ENCODE data around the gene DLX3.

DLX3 gene

GRCh38 chr17:49984283-49984682, 10.7 kb downstream of the DLX3 start:
- H3K27me3 Mint-ChIP-seq (ENCODE audit: low read depth, poor library complexity) = peaks cover 72% of the 10 kb centered on the region
- H3K4me3 Mint-ChIP-seq = no peak overlapping the region
- DNase-seq = no peak

GRCh38 chr17:49980703-49981197, 14.3 kb downstream of the DLX3 start:
- Mint-ChIP-seq H3K36me3 (ENCODE audit: low read depth) (no peaks in the 10 kb centered on the region), H3K4me1 (peaks cover 70% of the 10 kb centered on the region), H3K27ac (peak overlapping the region; percentile 18), H3K27me3 (ENCODE audit: low read depth, poor library complexity) (peaks cover 73% of the 10 kb centered on the region), H3K4me3 (peak overlapping the region; percentile 10), H3K9me3 (no peaks in the 10 kb centered on the region)
- no peak for TF ChIP-seq CTCF (IDR thresholded peaks at IDR 0.05)
- DNase-seq = peak; percentile 60

More at GRCh38 chr17:49984283-49984682, 10.7 kb downstream of the DLX3 start:
- no peak for TF ChIP-seq CTCF (IDR thresholded peaks at IDR 0.05)
- H3K4me1 Mint-ChIP-seq = peaks cover 56% of the 10 kb centered on the region
- no peak overlapping the region for H3K27ac Mint-ChIP-seq
- H3K36me3 Mint-ChIP-seq (ENCODE audit: low read depth) = no peaks in the 10 kb centered on the region
- H3K9me3 Mint-ChIP-seq = no peaks in the 10 kb centered on the region

- DNase-seq = no peak
- Mint-ChIP-seq H3K36me3 (ENCODE audit: low read depth) (no peaks in the 10 kb centered on the region), H3K9me3 (no peaks in the 10 kb centered on the region), H3K4me1 (peaks cover 74% of the 10 kb centered on the region), H3K27ac (no peak overlapping the region), H3K4me3 (no peak overlapping the region), H3K27me3 (ENCODE audit: low read depth, poor library complexity) (peaks cover 76% of the 10 kb centered on the region)
- TF ChIP-seq CTCF (IDR thresholded peaks at IDR 0.05) = no peak
These were observed 15.1 kb downstream of the DLX3 start for GRCh38 chr17:49979748-49980479.

GRCh38 chr17:49978501-49978900, 16.5 kb downstream of the DLX3 start:
- Mint-ChIP-seq H3K27me3 (ENCODE audit: low read depth, poor library complexity) (peaks cover 83% of the 10 kb centered on the region), H3K9me3 (no peaks in the 10 kb centered on the region), H3K4me1 (peaks cover 72% of the 10 kb centered on the region), H3K36me3 (ENCODE audit: low read depth) (no peaks in the 10 kb centered on the region), H3K4me3 (no peak overlapping the region), H3K27ac (no peak overlapping the region)
- TF ChIP-seq CTCF (IDR thresholded peaks at IDR 0.05) = no peak
- no peak for DNase-seq

- DNase-seq = no peak
- TF ChIP-seq CTCF (IDR thresholded peaks at IDR 0.05) = no peak
- H3K9me3 Mint-ChIP-seq = no peaks in the 10 kb centered on the region
- H3K4me1 Mint-ChIP-seq = peaks cover 80% of the 10 kb centered on the region
- peaks cover 88% of the 10 kb centered on the region for H3K27me3 Mint-ChIP-seq (ENCODE audit: low read depth, poor library complexity)
- H3K36me3 Mint-ChIP-seq (ENCODE audit: low read depth) = no peaks in the 10 kb centered on the region
- no peak overlapping the region for H3K27ac Mint-ChIP-seq
- no peak overlapping the region for H3K4me3 Mint-ChIP-seq
These were observed 17.3 kb downstream of the DLX3 start for GRCh38 chr17:49977463-49978389.
